Neuronal stem cell (in vitro differentiated cells): Measurements from ENCODE around the gene HOXC10.

Experiments
- DNase-seq: peaks from one replicate; pipeline ENCODE4 v3.0.0-alpha.2; 2013; ENCODE audit warnings: low spot score
- H2AFZ ChIP-seq: one replicate; pipeline ENCODE4 v1.6.1; 2013; ENCODE audit warnings: mild to moderate bottlenecking, low read length, inconsistent platforms
- H2AK5ac ChIP-seq: 2 replicates; pipeline ENCODE4 v1.6.1; 2013; ENCODE audit warnings: low read depth, mild to moderate bottlenecking, inconsistent platforms, low read length, moderate library complexity, mixed read lengths
- H2BK120ac ChIP-seq: 2 replicates; pipeline ENCODE4 v1.6.1; 2013; ENCODE audit warnings: low read depth, mild to moderate bottlenecking, inconsistent platforms, low read length, moderate library complexity, mixed read lengths
- H2BK12ac ChIP-seq: one replicate; pipeline ENCODE4 v1.6.1; 2013; ENCODE audit warnings: low read length, inconsistent platforms
- H2BK15ac ChIP-seq: 2 replicates; pipeline ENCODE4 v1.6.1; 2013; ENCODE audit warnings: mild to moderate bottlenecking, low read length, inconsistent platforms, mixed read lengths
- H2BK5ac ChIP-seq: one replicate; pipeline ENCODE4 v1.6.1; 2013; ENCODE audit warnings: inconsistent platforms, mild to moderate bottlenecking, low read length, moderate library complexity
- H3K14ac ChIP-seq: one replicate; pipeline ENCODE4 v1.6.1; 2013; ENCODE audit warnings: low read length, inconsistent platforms
- H3K18ac ChIP-seq: 2 replicates; pipeline ENCODE4 v1.6.1; 2013; ENCODE audit warnings: low read length, inconsistent platforms
- H3K23ac ChIP-seq: 2 replicates; pipeline ENCODE4 v1.6.1; 2013; ENCODE audit warnings: low read depth, mild to moderate bottlenecking, mixed read lengths, low read length, inconsistent platforms; ENCODE audit not compliant: poor library complexity
- H3K27ac ChIP-seq: replicated peaks from 3 replicates; pipeline ENCODE4 v1.5.1; 2013; ENCODE audit warnings: low read length, inconsistent platforms
- H3K27me3 ChIP-seq, 3 experiments: 2 replicates each; pipeline ENCODE4 v1.6.1; 2013; ENCODE audit warnings: low read length in 3 of 3, mild to moderate bottlenecking in 2 of 3, inconsistent platforms in 1 of 3, low read depth in 1 of 3, mixed read lengths in 1 of 3, moderate library complexity in 1 of 3; ENCODE audit not compliant: control insufficient read depth in 3 of 3, insufficient read depth in 3 of 3
- H3K36me3 ChIP-seq, 2 donors: replicated peaks in 1 of 2; 2 replicates each; pipeline ENCODE4 v1.6.1; 2013; ENCODE audit warnings: low read length in 2 of 2; ENCODE audit not compliant: control insufficient read depth in 2 of 2, insufficient read depth in 2 of 2
- H3K4ac ChIP-seq: 2 replicates; pipeline ENCODE4 v1.6.1; 2013; ENCODE audit warnings: inconsistent platforms, mild to moderate bottlenecking, low read length, moderate library complexity
- H3K4me1 ChIP-seq, 2 donors: 1 replicate in 1 of 2; 2 replicates in 1 of 2; pipeline ENCODE4 v1.6.1; 2013; ENCODE audit warnings: low read length in 2 of 2, low read depth in 1 of 2; ENCODE audit not compliant: control insufficient read depth in 2 of 2, insufficient read depth in 1 of 2
- H3K4me2 ChIP-seq: one replicate; pipeline ENCODE4 v1.6.1; 2013; ENCODE audit warnings: mild to moderate bottlenecking, low read length, inconsistent platforms; ENCODE audit not compliant: insufficient read depth, poor library complexity, severe bottlenecking
- H3K4me3 ChIP-seq, 2 donors: 2 replicates each; pipeline ENCODE4 v1.5.1; 2013; ENCODE audit warnings: low read length in 2 of 2, mild to moderate bottlenecking in 2 of 2, inconsistent platforms in 1 of 2, moderate library complexity in 1 of 2
- H3K79me1 ChIP-seq: one replicate; pipeline ENCODE4 v1.6.1; 2013; ENCODE audit warnings: low read depth, mild to moderate bottlenecking, inconsistent platforms, low read length, moderate library complexity
- H3K9ac ChIP-seq: one replicate; pipeline ENCODE4 v1.6.1; 2013; ENCODE audit warnings: mild to moderate bottlenecking, low read depth, low read length, inconsistent platforms; ENCODE audit not compliant: poor library complexity
- H3K9me3 ChIP-seq, 2 donors: replicated peaks in 1 of 2; 2 replicates each; pipeline versions ENCODE3 to v1.6.1; 2013; ENCODE audit warnings: low read length in 2 of 2, mild to moderate bottlenecking in 2 of 2, inconsistent platforms in 1 of 2, low read depth in 1 of 2, mixed read lengths in 1 of 2, moderate library complexity in 1 of 2; ENCODE audit not compliant: control insufficient read depth in 2 of 2, insufficient read depth in 1 of 2
- H4K8ac ChIP-seq: one replicate; pipeline ENCODE4 v1.6.1; 2013; ENCODE audit warnings: low read depth, mild to moderate bottlenecking, inconsistent platforms, low read length, moderate library complexity
- H4K91ac ChIP-seq: one replicate; pipeline ENCODE4 v1.6.1; 2013; ENCODE audit warnings: low read length, low read depth, mild to moderate bottlenecking, inconsistent platforms; ENCODE audit not compliant: poor library complexity
- WGBS, 2 donors: extraction: QIAGEN DNeasy Blood & Tissue Kit; methylation state at CpG; one replicate each; pipeline ENCODE4 v1.1.7; 2013; ENCODE audit warnings: missing lambda C conversion rate in 2 of 2, mixed read lengths in 1 of 2; ENCODE audit not compliant: insufficient read length in 2 of 2, insufficient replicate concordance in 1 of 2; ENCODE audit errors: extremely low coverage in 2 of 2; 5-methylcytosine and 5-hydroxymethylcytosine counted together

The HOXC10 gene

GRCh38 chr12:53951577-53952334 is 33.2 kb upstream of the HOXC10 start:
- no peak overlapping the region for H2BK5ac ChIP-seq
- no peaks in the 10 kb centered on the region for H3K36me3 ChIP-seq
- H3K27me3 ChIP-seq, result peaks cover 76 to 100% (median 99%) of the 10 kb centered on the region in 3 experiments
- H3K4ac ChIP-seq, result no peak overlapping the region
- H2BK12ac ChIP-seq, result no peak overlapping the region
- H2AK5ac ChIP-seq, result no peak overlapping the region
- H4K8ac ChIP-seq, result no peak overlapping the region
- no peaks in the 10 kb centered on the region for H3K4me1 ChIP-seq
- H2BK15ac ChIP-seq, result no peak overlapping the region
- peaks cover 3% of the 10 kb centered on the region for H3K79me1 ChIP-seq
- H3K9ac ChIP-seq, result no peak overlapping the region
- no peak overlapping the region for H4K91ac ChIP-seq
- H2AFZ ChIP-seq, result no peak overlapping the region
- no peak for DNase-seq
- H3K4me3 ChIP-seq, result no peak overlapping the region
- WGBS, 2 donors, result no CpG with 5 or more reads among the region's 47 CpGs
- H3K9me3 ChIP-seq, result peaks cover 0 to 11% of the 10 kb centered on the region in 2 donors
- H3K14ac ChIP-seq, result peak overlapping the region; percentile 38
- no peak overlapping the region for H2BK120ac ChIP-seq
- no peak overlapping the region for H3K4me2 ChIP-seq
- no peak overlapping the region for H3K27ac ChIP-seq
- no peak overlapping the region for H3K18ac ChIP-seq
- H3K23ac ChIP-seq, result no peak overlapping the region

- Histone ChIP-seq H2BK5ac (no peak overlapping the region), H3K4me2 (no peak overlapping the region), H2BK12ac (no peak overlapping the region), H3K23ac (no peak overlapping the region), H3K14ac (peak overlapping the region; percentile 38), H3K36me3 (no peaks in the 10 kb centered on the region), H3K79me1 (peaks cover 3% of the 10 kb centered on the region), H2AFZ (no peak overlapping the region), H3K27ac (no peak overlapping the region), H2BK120ac (no peak overlapping the region), H3K4me1 (no peaks in the 10 kb centered on the region), H4K91ac (no peak overlapping the region), H4K8ac (no peak overlapping the region), H3K27me3 (peaks cover 80 to 100% (median 100%) of the 10 kb centered on the region in 3 experiments), H2BK15ac (no peak overlapping the region), H3K4me3 (no peak overlapping the region), H3K9ac (no peak overlapping the region), H3K9me3 (peaks cover 0 to 15% of the 10 kb centered on the region in 2 donors), H2AK5ac (no peak overlapping the region), H3K18ac (no peak overlapping the region), H3K4ac (no peak overlapping the region)
- WGBS, 2 donors, result no CpG with 5 or more reads among the region's 13 CpGs
- no peak for DNase-seq
Observed at GRCh38 chr12:53952335-53952694, 32.6 kb upstream of the HOXC10 start.

GRCh38 chr12:53952871-53953734 is 31.8 kb upstream of the HOXC10 start:
- H2AFZ ChIP-seq, result no peak overlapping the region
- no peak for DNase-seq
- H2BK15ac ChIP-seq, result no peak overlapping the region
- no peak overlapping the region for H4K91ac ChIP-seq
- no peaks in the 10 kb centered on the region for H3K4me1 ChIP-seq
- H3K4me2 ChIP-seq, result no peak overlapping the region
- no peak overlapping the region for H2BK120ac ChIP-seq
- H4K8ac ChIP-seq, result no peak overlapping the region
- H3K9me3 ChIP-seq, result peaks cover 0 to 15% of the 10 kb centered on the region in 2 donors
- no peak overlapping the region for H2BK5ac ChIP-seq
- H3K27ac ChIP-seq, result no peak overlapping the region
- H3K18ac ChIP-seq, result peak overlapping the region; percentile 38
- peaks cover 88 to 100% (median 100%) of the 10 kb centered on the region in 3 experiments for H3K27me3 ChIP-seq
- H2AK5ac ChIP-seq, result no peak overlapping the region
- H3K14ac ChIP-seq, result no peak overlapping the region
- H3K23ac ChIP-seq, result peak overlapping the region; percentile 55
- no peak overlapping the region for H3K4ac ChIP-seq
- no peak overlapping the region for H3K4me3 ChIP-seq
- WGBS, 2 donors, result no CpG with 5 or more reads among the region's 38 CpGs
- no peak overlapping the region for H2BK12ac ChIP-seq
- peaks cover 3% of the 10 kb centered on the region for H3K79me1 ChIP-seq
- no peak overlapping the region for H3K9ac ChIP-seq
- H3K36me3 ChIP-seq, result no peaks in the 10 kb centered on the region
